HG02870 (cell line): Measurements from ENCODE around the gene HCFC1.
A peak's percentile ranks its signal among the peaks of the same experiment; 100 is the strongest.

Experiments
- ATAC-seq: cut with Tn5 transposase; IDR thresholded peaks from one replicate; pipeline ENCODE4 v1.9.1; 2021; ENCODE audit warnings: mild to moderate bottlenecking, moderate library complexity; ENCODE audit not compliant: unreplicated experiment

HCFC1 gene

GRCh38 chrX:153959649-153960048, 12.0 kb downstream of the HCFC1 start:
- no peak for ATAC-seq

GRCh38 chrX:153958605-153959004, 13.0 kb downstream of the HCFC1 start:
- ATAC-seq: no peak

GRCh38 chrX:153957224-153957623, 14.4 kb downstream of the HCFC1 start:
- ATAC-seq: no peak

GRCh38 chrX:153956044-153956907, 15.3 kb downstream of the HCFC1 start:
- no peak for ATAC-seq

GRCh38 chrX:153955228-153955732, 16.3 kb downstream of the HCFC1 start:
- ATAC-seq: no peak

- ATAC-seq: no peak
Measured at GRCh38 chrX:153954558-153955227, 16.9 kb downstream of the HCFC1 start.

GRCh38 chrX:153953892-153954557, 17.6 kb downstream of the HCFC1 start:
- no peak for ATAC-seq

GRCh38 chrX:153953342-153953830, 18.2 kb downstream of the HCFC1 start:
- no peak for ATAC-seq

- ATAC-seq: no peak
Measured at GRCh38 chrX:153952373-153953026, 19.1 kb downstream of the HCFC1 start.

GRCh38 chrX:153951683-153952372, 19.8 kb downstream of the HCFC1 start:
- no peak for ATAC-seq

GRCh38 chrX:153950127-153950526, 21.5 kb downstream of the HCFC1 start:
- ATAC-seq: no peak

GRCh38 chrX:153948847-153949805, 22.5 kb downstream of the HCFC1 start:
- no peak for ATAC-seq

GRCh38 chrX:153948002-153948466, 23.6 kb downstream of the HCFC1 start:
- ATAC-seq: no peak

GRCh38 chrX:153947009-153947769, 24.4 kb downstream of the HCFC1 start:
- peak; percentile 85 for ATAC-seq

GRCh38 chrX:153945956-153946943, 25.4 kb downstream of the HCFC1 start:
- ATAC-seq: no peak

- ATAC-seq: no peak
Measured at GRCh38 chrX:153944800-153945150, 26.8 kb downstream of the HCFC1 start.

- no peak for ATAC-seq
Measured at GRCh38 chrX:153944140-153944799, 27.3 kb downstream of the HCFC1 start, which contains the start of gene RENBP. TSS of gene RENBP (minus strand) at chrX:153944643. CDS start at chrX:153944610, 33 bp downstream.
